GM12864 (cell line): Measurements from ENCODE around the gene ANKRD60.

ENCODE experiments used
- DNase-seq: peaks from one replicate; pipeline ENCODE4 v3.0.0-alpha.2; 2011; ENCODE audit warnings: low read depth
- H3K4me3 ChIP-seq: 2 replicates; pipeline ENCODE4 v1.5.1; 2011; ENCODE audit warnings: mild to moderate bottlenecking, low read depth, low read length, control low read depth
- TF ChIP-seq, protein P1 (sequence below): IDR thresholded peaks from 2 replicates; pipeline ENCODE4 v1.5.1; 2011; ENCODE audit warnings: low read depth, mild to moderate bottlenecking, moderate library complexity, low read length, control low read depth, inconsistent platforms; ENCODE audit errors: missing control alignments

ANKRD60 gene

DNA sequence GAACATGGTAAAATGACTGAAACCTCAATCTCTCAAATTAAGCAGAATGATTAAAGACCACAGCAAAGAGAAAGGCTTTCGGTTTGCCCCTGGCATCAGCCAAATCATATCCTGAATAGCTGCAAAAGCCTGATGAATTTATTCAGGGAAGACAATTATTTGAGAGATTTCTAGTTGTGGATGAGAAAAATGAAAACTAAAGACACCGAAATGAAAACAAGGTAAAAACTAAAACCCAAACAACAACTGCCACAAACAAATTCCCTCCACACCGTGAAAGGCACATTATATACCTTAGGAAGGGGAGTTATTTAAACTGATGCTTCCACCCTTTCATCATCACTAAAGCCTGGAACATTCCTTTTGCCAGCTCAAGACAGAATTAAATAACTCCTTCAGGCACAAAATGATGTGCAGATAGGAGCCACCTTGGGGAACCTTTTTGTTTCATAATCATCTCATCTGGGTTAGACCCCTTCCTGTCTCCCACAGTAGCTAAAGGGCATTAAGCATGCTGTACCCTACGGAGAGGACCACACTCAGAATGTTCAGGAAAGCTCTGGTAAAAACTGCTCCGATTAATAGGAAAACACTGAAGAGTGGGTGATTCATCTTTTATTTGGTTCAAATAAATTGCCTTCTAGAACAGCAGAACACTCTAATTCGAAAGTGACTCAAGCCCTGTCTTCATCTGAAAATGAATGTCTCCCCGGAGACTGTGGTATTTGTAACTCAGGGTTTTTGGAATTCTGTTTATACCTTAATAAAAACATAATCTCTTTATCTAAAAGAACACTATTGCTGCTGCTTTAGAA is 9.1 kb upstream of the ANKRD60 start:
- DNase-seq = no peak
- TF ChIP-seq, protein P1, sequence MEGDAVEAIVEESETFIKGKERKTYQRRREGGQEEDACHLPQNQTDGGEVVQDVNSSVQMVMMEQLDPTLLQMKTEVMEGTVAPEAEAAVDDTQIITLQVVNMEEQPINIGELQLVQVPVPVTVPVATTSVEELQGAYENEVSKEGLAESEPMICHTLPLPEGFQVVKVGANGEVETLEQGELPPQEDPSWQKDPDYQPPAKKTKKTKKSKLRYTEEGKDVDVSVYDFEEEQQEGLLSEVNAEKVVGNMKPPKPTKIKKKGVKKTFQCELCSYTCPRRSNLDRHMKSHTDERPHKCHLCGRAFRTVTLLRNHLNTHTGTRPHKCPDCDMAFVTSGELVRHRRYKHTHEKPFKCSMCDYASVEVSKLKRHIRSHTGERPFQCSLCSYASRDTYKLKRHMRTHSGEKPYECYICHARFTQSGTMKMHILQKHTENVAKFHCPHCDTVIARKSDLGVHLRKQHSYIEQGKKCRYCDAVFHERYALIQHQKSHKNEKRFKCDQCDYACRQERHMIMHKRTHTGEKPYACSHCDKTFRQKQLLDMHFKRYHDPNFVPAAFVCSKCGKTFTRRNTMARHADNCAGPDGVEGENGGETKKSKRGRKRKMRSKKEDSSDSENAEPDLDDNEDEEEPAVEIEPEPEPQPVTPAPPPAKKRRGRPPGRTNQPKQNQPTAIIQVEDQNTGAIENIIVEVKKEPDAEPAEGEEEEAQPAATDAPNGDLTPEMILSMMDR = no peak
- no peak overlapping the region; the same call in 1 of the 2 replicates for H3K4me3 ChIP-seq

DNA sequence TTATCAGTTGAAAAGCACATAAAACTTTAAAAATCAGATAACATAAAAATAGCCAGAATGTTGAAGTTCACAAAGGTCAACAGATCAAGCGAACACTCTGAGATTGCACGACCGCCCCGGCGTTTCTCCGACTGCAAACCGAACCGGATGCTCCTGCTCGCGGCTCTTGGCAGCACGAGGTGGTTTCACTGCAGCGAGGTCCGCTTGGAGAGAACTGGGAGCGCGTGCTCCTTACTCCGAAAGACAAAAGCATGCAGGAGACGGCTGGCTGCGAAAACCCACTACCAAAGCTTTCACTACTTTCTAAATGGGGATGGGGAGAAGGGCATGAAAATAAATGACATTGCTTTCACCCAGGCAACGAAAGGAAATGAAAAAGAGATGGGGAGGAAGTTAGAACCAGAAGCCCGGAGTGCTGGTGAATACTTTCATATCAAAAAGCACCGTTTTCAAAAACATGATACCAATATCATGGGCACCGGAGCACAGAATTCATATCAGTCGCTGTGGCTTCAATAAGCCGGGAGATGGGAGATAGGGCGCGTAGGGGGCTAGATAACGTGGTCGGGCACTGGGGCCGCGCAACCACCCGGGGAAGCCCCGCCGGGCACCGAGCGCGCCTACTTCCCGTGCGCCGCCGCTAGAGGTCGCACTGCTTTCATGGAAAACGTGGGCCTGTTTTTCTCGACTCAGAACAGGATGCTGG is 8.3 kb upstream of the ANKRD60 start:
- peak overlapping the region; percentile 48 for H3K4me3 ChIP-seq
- TF ChIP-seq, protein P1 = peak; percentile 90
- DNase-seq = peak; percentile 15

DNA sequence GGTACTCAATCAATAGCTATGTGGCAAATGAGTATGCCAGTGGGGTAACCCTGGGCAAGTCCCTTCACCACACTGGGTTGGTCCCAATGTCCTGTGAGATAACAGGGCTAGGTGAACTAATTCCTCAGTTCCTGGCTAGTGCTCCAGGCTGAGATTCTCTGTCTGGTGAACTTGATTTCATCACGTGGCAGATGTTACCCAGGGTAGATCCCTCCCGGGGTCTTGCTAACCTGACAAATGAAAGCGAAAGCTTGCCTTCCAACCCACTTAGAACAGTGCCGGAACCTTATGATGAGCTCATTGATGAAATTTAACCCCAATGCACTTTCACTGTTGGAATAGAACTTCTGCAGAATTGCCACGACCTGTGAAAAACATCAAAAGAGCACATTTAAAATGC is 6.6 kb upstream of the ANKRD60 start:
- DNase-seq = no peak

DNA sequence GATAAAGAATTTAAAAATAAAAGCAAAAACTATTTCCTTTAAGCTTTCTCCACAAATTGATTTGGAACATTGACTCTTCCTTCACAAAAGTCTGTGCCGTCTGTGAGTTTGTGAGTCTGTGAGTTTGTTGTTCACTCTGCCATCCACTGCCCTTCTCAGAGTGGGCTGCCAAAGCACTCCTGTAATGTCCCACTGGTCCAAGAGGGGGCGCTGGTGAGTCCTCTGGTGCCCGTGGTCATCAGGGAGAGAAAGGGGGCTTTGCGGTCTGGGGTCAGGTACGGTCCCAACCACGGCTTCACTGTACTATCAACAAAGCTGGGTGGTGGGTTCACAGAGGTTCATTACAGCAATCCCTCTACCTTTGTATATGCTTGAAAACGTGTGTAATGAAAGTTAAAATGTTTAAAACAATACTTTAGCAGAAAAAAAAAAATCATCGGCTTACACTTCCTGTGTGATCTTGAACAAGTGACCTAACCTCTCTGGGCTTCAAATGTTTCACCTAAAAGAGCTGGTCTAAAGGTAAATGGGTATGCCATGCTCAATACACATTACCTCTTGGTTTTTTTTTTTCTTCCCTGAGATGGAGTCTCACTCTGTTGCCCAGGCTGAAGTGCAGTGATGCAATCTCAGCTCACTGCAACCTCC is 5.6 kb upstream of the ANKRD60 start:
- no peak for DNase-seq
- H3K4me3 ChIP-seq = no peak overlapping the region
- TF ChIP-seq, protein P1 = peak; percentile 78

More for the DNA sequence above, 6.6 kb upstream of the ANKRD60 start:
- H3K4me3 ChIP-seq = no peak overlapping the region
- TF ChIP-seq, protein P1 = no peak

DNA sequence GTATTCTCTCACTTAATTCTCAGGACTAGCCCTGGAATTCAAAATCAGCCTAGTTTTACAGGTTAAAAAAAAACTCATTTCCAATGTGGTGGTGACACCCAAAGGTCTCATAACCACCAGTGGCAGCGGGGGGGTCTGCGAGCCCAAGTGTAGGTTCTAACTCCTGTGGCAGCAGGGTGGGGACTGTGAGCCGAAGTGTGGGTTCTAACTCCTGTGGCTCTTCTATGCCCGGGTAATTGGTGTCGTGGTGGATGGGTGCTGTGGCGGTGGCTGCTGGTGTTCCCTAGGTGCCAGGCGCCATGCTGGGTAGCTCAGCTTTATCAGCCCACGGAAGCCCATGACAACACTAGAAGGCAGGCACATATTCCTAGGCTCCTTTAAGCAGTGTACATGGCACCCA is 4.9 kb upstream of the ANKRD60 start:
- H3K4me3 ChIP-seq = no peak overlapping the region
- no peak for DNase-seq
- TF ChIP-seq, protein P1 = no peak

DNA sequence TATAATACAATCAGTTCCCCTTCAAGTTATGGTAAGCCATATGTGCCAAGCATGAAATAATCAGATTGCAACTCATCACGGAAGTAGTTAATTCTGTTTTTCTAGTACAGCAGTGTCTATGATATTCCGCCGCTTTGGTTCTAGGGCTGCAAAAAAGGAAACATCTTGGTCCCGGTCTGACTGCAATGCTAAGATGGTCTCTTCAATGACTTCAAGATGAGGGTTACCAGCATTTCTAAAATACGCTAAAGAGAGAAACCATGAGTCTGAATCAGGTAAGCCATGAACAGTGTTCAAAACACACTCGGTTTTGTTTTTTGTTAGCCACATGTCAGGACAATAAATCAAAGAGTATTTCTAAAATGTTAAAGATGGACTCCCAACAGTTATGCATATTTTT is 3.2 kb upstream of the ANKRD60 start:
- DNase-seq = no peak
- H3K4me3 ChIP-seq = no peak overlapping the region
- TF ChIP-seq, protein P1 = no peak
